Nephron progenitor cell (in vitro differentiated cells): ENCODE results near the gene B4GALNT4.

Experiments used
- DNase-seq: peaks from one replicate; pipeline ENCODE4 v3.0.0; 2021
- H3K27ac Mint-ChIP-seq: 2 replicates; pipeline ENCODE4 v1.8.0; 2021; ENCODE audit warnings: mild to moderate bottlenecking, moderate library complexity, mixed read lengths
- H3K27me3 Mint-ChIP-seq: 2 replicates; pipeline ENCODE4 v1.8.0; 2021; ENCODE audit warnings: mild to moderate bottlenecking, low read depth, mixed read lengths; ENCODE audit not compliant: poor library complexity
- H3K36me3 Mint-ChIP-seq: 2 replicates; pipeline ENCODE4 v1.8.0; 2021; ENCODE audit warnings: low read depth, mixed read lengths
- H3K4me1 Mint-ChIP-seq: 2 replicates; pipeline ENCODE4 v1.8.0; 2021; ENCODE audit warnings: mixed read lengths
- H3K4me3 Mint-ChIP-seq: 2 replicates; pipeline ENCODE4 v1.8.0; 2021; ENCODE audit warnings: mild to moderate bottlenecking, moderate library complexity, mixed read lengths
- H3K9me3 Mint-ChIP-seq: 2 replicates; pipeline ENCODE4 v1.8.0; 2021; ENCODE audit warnings: mild to moderate bottlenecking, moderate library complexity, mixed read lengths
- CTCF ChIP-seq: fragments of 200-600 bp; sonication (generic); IDR thresholded peaks from 2 replicates; pipeline ENCODE4 v1.5.0; 2021; ENCODE audit warnings: antibody characterized with exemption

The B4GALNT4 gene

GRCh38 chr11:412641-413119, 43.4 kb downstream of the B4GALNT4 start:
- DNase-seq = no peak
- peaks cover 47% of the 10 kb centered on the region for H3K27me3 Mint-ChIP-seq
- no peaks in the 10 kb centered on the region for H3K36me3 Mint-ChIP-seq
- peaks cover 16% of the 10 kb centered on the region for H3K4me1 Mint-ChIP-seq
- no peak for TF ChIP-seq CTCF
- no peak overlapping the region for H3K4me3 Mint-ChIP-seq
- H3K27ac Mint-ChIP-seq = no peak overlapping the region
- no peaks in the 10 kb centered on the region for H3K9me3 Mint-ChIP-seq

- H3K36me3 Mint-ChIP-seq = no peaks in the 10 kb centered on the region
- no peak overlapping the region for H3K4me3 Mint-ChIP-seq
- DNase-seq = peak; percentile 6
- H3K4me1 Mint-ChIP-seq = peaks cover 17% of the 10 kb centered on the region
- TF ChIP-seq CTCF = no peak
- no peak overlapping the region for H3K27ac Mint-ChIP-seq
- no peaks in the 10 kb centered on the region for H3K9me3 Mint-ChIP-seq
- H3K27me3 Mint-ChIP-seq = peaks cover 50% of the 10 kb centered on the region
Observed at GRCh38 chr11:413120-414081, 44.1 kb downstream of the B4GALNT4 start.

GRCh38 chr11:414318-414857, 45.1 kb downstream of the B4GALNT4 start:
- Mint-ChIP-seq H3K4me3 (no peak overlapping the region), H3K4me1 (peaks cover 20% of the 10 kb centered on the region), H3K27me3 (peaks cover 56% of the 10 kb centered on the region), H3K9me3 (no peaks in the 10 kb centered on the region), H3K36me3 (no peaks in the 10 kb centered on the region), H3K27ac (no peak overlapping the region)
- no peak for DNase-seq
- TF ChIP-seq CTCF = no peak

GRCh38 chr11:415640-416041, 46.3 kb downstream of the B4GALNT4 start:
- H3K4me1 Mint-ChIP-seq = peaks cover 20% of the 10 kb centered on the region
- H3K4me3 Mint-ChIP-seq = peak overlapping the region; percentile 72
- peaks cover 59% of the 10 kb centered on the region for H3K27me3 Mint-ChIP-seq
- TF ChIP-seq CTCF = no peak
- H3K36me3 Mint-ChIP-seq = no peaks in the 10 kb centered on the region
- H3K9me3 Mint-ChIP-seq = no peaks in the 10 kb centered on the region
- no peak for DNase-seq
- H3K27ac Mint-ChIP-seq = no peak overlapping the region

GRCh38 chr11:416051-416756, 46.9 kb downstream of the B4GALNT4 start:
- no peak overlapping the region for H3K27ac Mint-ChIP-seq
- H3K4me1 Mint-ChIP-seq = peaks cover 20% of the 10 kb centered on the region
- no peaks in the 10 kb centered on the region for H3K9me3 Mint-ChIP-seq
- H3K36me3 Mint-ChIP-seq = no peaks in the 10 kb centered on the region
- TF ChIP-seq CTCF = no peak
- no peak for DNase-seq
- peak overlapping the region; percentile 72 for H3K4me3 Mint-ChIP-seq
- H3K27me3 Mint-ChIP-seq = peaks cover 59% of the 10 kb centered on the region
